Adipose tissue (tissue), 3 donors: ENCODE data around the gene MDFIC2. TPM values are rescaled to one million over a fixed set of nuclear protein-coding genes. Genes with fewer than 3 reads are reported as not detected.

Experiments
- H3K27ac ChIP-seq: one replicate; pipeline ENCODE4 v1.5.1; 2013; ENCODE audit warnings: low read depth, low read length
- WGBS, 3 donors: extraction: QIAGEN DNeasy Blood & Tissue Kit; methylation state at CpG; one replicate each; pipeline ENCODE4 v1.1.7; 2013; 5-methylcytosine and 5-hydroxymethylcytosine counted together
- polyA plus RNA-seq, 3 donors: library from polyadenylated mRNA; stranded (reverse); fragments of 200-250 nt; gene quantifications; one replicate each; pipeline ENCODE4 v1.2.3, GENCODE V29; 2013
- donor health status: healthy with polysubstance abuse.
- donor health status: Bipolar disorder and iron deficiency.
- donor health status: healthy.

Gene MDFIC2
- polyA plus RNA-seq, 3 donors: not detected

DNA sequence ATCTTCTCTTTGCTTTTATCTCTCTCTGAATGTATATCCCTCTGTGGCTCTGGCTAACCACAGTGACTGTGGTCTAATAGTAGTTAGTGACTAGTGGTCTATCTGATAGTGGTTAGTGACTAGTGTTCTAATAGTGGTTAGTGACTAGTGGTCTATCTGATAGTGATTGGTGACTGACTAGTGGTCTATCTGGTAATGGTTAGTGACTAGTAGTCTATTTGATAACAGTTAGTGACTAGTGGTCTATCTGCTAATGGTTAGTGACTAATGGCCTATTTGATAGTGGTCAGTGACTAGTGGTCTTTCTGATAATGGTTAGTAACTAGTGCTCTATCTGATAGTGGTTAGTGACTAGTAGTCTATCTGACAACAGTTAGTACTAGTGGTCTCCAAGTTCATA, 110.5 kb downstream of the MDFIC2 start:
- no peak overlapping the region for H3K27ac ChIP-seq

GRCh38 chr3:70189884-70190473, 122.5 kb downstream of the MDFIC2 start:
- no peak overlapping the region for H3K27ac ChIP-seq

- WGBS, 3 donors: 89 to 98% (median 95%) methylated on average over 2 of the region's 2 CpGs
- no peak overlapping the region for H3K27ac ChIP-seq
Measured at GRCh38 chr3:70186221-70186620, 126.2 kb downstream of the MDFIC2 start.

GRCh38 chr3:70185661-70186060, 126.8 kb downstream of the MDFIC2 start:
- 80 to 88% (median 82%) methylated on average over 1 of the region's 1 CpG for WGBS, 3 donors
- no peak overlapping the region for H3K27ac ChIP-seq

DNA sequence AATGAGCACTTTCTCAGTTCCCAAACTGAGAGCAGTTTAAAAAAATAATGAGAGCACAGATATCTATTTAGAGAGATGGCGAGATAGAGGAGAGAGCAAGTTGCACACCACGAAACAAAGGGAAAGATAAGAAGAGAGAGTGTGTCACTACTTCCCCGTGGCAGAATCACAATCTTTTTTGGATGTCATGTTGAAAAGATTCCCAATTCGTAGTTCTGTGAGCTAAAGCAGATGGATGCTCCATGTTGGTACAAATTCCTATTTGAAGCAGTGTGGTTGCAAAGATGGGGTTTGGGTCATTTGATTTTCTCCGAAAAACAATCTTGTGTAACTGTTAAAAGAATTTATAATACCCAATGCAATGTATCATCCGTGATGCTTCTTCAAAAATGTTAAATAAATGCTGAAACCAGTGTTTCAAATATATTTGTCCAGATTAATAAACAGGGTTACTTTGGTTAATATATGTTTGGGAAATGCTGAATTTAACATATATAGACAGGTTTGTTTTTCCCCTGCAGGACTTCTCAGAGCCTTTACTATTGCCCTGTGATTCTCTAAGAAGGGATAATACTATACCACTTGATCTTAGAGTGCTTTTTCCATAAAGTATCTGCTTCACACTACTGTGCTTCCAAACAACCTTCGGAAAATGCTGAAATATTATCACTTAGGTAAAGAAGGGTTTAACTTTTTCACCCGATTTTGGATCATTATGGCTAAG, 128.5 kb downstream of the MDFIC2 start:
- H3K27ac ChIP-seq: no peak overlapping the region
- WGBS, 3 donors: 77 to 84% (median 83%) methylated on average over 8 of the region's 8 CpGs

- no peak overlapping the region for H3K27ac ChIP-seq
- 18 to 31% (median 30%) methylated on average over 12 of the region's 12 CpGs for WGBS, 3 donors
Measured at GRCh38 chr3:70182166-70182565, 130.3 kb downstream of the MDFIC2 start.

DNA sequence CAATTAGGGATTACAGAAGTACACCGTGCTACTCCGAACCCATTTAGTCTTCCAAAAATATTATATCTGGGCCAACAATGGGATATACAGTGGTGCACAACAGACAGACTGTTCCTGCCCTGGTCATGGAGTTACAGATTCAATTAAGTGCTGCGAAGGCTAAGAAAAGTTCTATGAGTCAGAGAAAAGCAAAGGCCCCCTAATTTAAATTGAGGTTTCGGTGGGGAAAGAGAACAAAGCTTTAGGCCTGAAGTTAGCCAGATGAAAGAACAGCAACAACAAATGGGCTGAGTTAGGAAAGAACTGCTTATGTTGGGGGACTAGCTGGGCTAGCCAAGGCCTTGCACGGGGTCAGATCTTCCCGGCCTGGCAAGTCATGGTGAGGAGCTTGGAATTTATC, 131.8 kb downstream of the MDFIC2 start:
- H3K27ac ChIP-seq: no peak overlapping the region
- WGBS, 3 donors: 83 to 94% (median 88%) methylated on average over 6 of the region's 6 CpGs

GRCh38 chr3:70179111-70179510, 133.3 kb downstream of the MDFIC2 start:
- H3K27ac ChIP-seq: no peak overlapping the region
- 69 to 82% (median 75%) methylated on average over 3 of the region's 3 CpGs for WGBS, 3 donors

DNA sequence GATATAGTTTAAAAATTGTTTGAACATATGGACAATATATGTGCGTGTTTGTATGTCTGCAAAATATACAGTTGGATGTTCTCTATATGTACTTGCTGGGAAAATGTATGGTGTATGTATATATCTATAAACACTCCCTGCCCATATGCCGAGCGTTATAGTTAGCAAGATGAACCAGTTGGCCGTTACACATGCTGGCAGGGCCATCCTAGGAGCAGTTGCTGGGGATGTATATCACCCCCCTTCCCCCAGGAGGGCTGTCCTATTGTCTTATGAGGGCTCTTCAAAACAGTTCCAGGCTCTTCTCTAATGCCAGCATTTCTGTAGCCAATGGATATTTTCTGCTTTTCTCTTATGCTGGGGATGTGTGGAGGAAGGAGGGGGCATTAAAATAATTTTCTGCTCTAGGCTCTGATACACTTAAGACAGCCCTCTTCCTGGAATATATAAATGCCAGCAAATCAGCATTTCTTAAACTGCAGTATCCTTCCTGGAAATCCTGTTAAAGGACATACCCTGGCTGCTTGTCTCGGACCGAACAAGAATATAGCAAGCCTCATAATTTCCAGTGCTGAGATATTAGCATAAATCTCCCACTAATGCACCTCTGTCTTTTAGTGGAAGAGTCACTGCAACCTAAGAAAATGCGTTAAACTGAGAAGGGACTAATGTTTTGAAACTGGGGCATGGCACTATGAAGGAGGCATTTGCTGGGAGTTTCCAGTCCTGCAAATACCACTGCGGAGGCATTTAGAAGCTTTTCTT, 134.4 kb downstream of the MDFIC2 start:
- H3K27ac ChIP-seq: no peak overlapping the region
- 72 to 79% (median 79%) methylated on average over 8 of the region's 8 CpGs for WGBS, 3 donors

DNA sequence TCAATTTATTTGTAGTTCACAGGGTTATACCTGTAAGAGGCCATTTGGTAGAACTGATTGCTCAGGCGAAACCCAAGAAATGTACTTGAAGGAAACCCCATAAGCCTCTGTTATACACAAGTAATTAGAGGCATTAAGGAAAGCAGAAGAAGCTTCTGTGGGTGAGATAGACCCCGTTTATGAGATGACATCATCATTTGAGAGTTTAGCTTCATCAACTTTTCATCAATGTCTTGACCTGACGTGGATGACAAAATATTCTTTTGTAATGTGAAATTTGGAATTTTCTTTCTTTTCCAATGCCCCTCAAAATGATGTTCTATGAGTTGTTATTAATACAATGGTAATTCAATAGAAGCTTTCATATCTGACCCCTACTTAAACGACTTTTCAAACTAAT, 136.2 kb downstream of the MDFIC2 start:
- no peak overlapping the region for H3K27ac ChIP-seq
- WGBS, 3 donors: 77 to 78% (median 77%) methylated on average over 4 of the region's 4 CpGs

- 84 to 87% (median 85%) methylated on average over 1 of the region's 1 CpG for WGBS, 3 donors
- no peak overlapping the region for H3K27ac ChIP-seq
Measured at GRCh38 chr3:70156808-70157207, 155.6 kb downstream of the MDFIC2 start.

GRCh38 chr3:70150599-70150998, 161.8 kb downstream of the MDFIC2 start:
- H3K27ac ChIP-seq: no peak overlapping the region
- 63 to 72% (median 72%) methylated on average over 3 of the region's 3 CpGs for WGBS, 3 donors

DNA sequence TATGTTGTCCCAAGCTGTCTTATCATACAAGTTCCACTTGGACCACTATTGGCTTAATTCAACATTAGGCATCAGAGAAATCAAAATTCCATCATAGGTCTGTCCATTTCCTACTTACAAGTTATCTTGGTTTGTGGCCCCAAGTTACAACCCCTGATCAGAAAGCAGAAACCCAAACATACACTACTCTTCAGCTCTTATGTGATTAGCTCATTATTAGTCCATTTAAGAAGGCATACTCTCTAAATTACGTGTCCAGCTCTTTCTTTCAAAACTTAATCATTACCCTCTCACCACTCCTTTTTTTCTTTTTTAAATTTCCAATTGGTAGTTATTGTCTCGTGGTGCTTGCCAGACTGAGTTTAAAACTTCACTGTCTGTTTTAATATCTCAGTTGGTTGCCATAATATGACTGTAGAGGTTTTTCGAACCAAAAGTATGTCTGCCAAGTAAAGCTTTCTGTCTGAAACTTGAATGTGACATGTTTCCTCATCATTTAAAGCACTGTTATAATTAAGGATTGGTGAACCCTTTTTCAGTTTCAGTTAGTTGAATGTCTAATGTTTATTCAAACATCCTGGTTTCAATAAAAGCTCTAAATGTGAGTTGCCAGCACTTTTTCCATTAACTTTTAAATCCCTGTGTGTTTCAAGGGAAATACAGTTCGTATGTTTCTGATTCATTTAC, 162.6 kb downstream of the MDFIC2 start:
- H3K27ac ChIP-seq: no peak overlapping the region
- WGBS, 3 donors: 52 to 68% (median 67%) methylated on average over 4 of the region's 4 CpGs
